Kidney epithelial cell (primary cell): ENCODE measurements around the gene CELSR2. TPM values are rescaled to one million over a fixed set of nuclear protein-coding genes. Genes with fewer than 3 reads are reported as not detected.

Source experiments
- DNase-seq: peaks from one replicate; pipeline ENCODE4 v3.0.0-alpha.2; 2010; ENCODE audit warnings: low read depth
- H3K27me3 ChIP-seq: 2 replicates; pipeline ENCODE4 v1.6.0; 2011; ENCODE audit warnings: low read length; ENCODE audit not compliant: control insufficient read depth, insufficient read depth
- H3K36me3 ChIP-seq: 2 replicates; pipeline ENCODE4 v1.5.1; 2011; ENCODE audit warnings: low read length; ENCODE audit not compliant: control insufficient read depth, insufficient read depth
- H3K4me3 ChIP-seq: 2 replicates; pipeline ENCODE4 v1.5.1; 2011; ENCODE audit warnings: low read depth, mild to moderate bottlenecking, control low read depth, low read length
- CTCF ChIP-seq: IDR thresholded peaks from 2 replicates; pipeline ENCODE4 v1.5.1; 2011; ENCODE audit warnings: mild to moderate bottlenecking, moderate library complexity, low read length, control low read depth, inconsistent platforms; ENCODE audit not compliant: insufficient read depth, poor library complexity, severe bottlenecking
- total RNA-seq: library from RNA; depleted of rRNA; stranded (reverse); fragments of >200 nt; gene quantifications from 2 replicates; pipeline ENCODE4 v1.2.3, GENCODE V29; 2015

The CELSR2 gene
- total RNA-seq, 1 donor from 2014 or later, result 18.1 TPM

GRCh38 chr1:109259674-109260557, 10.6 kb downstream of the CELSR2 start:
- no peak overlapping the region for H3K4me3 ChIP-seq
- TF ChIP-seq CTCF, result no peak
- no peaks in the 10 kb centered on the region for H3K27me3 ChIP-seq
- no peak for DNase-seq
- H3K36me3 ChIP-seq, result peaks cover 1% of the 10 kb centered on the region

- H3K4me3 ChIP-seq, result no peak overlapping the region
- DNase-seq, result no peak
- peaks cover 3% of the 10 kb centered on the region for H3K36me3 ChIP-seq
- no peak for TF ChIP-seq CTCF
- H3K27me3 ChIP-seq, result no peaks in the 10 kb centered on the region
Measured at GRCh38 chr1:109261006-109261405, 11.7 kb downstream of the CELSR2 start.

DNA sequence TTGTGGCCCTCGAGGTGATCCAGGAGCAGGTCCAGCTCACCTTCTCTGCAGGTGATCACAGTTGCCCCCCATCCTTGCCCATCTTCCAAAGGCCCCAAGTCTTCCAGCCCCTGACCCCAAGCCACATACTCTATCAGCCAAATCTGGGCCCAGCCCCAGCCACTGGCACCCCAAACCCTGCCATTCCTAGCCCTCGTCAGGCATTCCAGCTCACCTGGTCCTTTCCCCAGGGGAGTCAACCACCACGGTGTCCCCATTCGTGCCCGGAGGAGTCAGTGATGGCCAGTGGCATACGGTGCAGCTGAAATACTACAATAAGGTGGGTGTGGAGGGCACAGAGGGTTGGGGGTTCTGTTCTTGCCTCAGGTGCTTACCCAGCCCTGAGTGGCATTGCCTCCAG, 12.2 kb downstream of the CELSR2 start:
- TF ChIP-seq CTCF, result no peak
- peaks cover 3% of the 10 kb centered on the region for H3K36me3 ChIP-seq
- no peak for DNase-seq
- H3K4me3 ChIP-seq, result no peak overlapping the region
- no peaks in the 10 kb centered on the region for H3K27me3 ChIP-seq

DNA sequence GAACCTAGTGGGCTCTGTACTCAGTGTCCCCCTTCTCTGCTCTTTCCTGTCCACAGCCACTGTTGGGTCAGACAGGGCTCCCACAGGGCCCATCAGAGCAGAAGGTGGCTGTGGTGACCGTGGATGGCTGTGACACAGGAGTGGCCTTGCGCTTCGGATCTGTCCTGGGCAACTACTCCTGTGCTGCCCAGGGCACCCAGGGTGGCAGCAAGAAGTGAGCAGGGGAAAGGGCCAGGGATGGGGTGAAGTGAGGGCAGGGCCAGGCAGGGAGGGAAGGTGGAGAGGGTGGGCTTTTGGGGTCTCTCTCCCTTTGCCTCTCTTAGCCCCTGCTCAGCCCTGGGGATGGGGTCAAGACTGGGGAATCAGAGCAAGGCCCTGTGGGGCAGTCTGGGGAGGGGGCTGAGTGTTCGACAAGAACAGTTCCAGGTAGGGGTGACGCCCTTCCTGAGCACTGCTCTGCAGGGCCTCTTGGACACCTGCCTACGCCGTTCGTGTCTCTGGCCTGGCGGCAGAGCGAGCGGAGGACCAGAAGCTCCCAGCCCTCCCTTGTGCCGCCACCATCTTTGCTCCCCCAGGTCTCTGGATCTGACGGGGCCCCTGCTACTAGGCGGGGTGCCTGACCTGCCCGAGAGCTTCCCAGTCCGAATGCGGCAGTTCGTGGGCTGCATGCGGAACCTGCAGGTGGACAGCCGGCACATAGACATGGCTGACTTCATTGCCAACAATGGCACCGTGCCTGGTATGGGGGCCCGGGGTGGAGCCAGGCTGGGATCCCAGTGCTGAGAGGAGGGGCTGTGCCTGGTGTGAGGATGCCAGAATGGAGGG, 13.1 kb downstream of the CELSR2 start:
- Histone ChIP-seq H3K27me3 (no peaks in the 10 kb centered on the region), H3K4me3 (no peak overlapping the region), H3K36me3 (peaks cover 3% of the 10 kb centered on the region)
- DNase-seq, result no peak
- no peak for TF ChIP-seq CTCF

GRCh38 chr1:109263234-109263596, 13.9 kb downstream of the CELSR2 start:
- DNase-seq, result no peak
- TF ChIP-seq CTCF, result no peak
- H3K27me3 ChIP-seq, result no peaks in the 10 kb centered on the region
- H3K36me3 ChIP-seq, result peaks cover 3% of the 10 kb centered on the region
- no peak overlapping the region for H3K4me3 ChIP-seq
